H1 (cell line): ENCODE results near the gene SLC15A1. TPM values are rescaled to one million over a fixed set of nuclear protein-coding genes. Genes with fewer than 3 reads are reported as not detected.

Source experiments
- POLR2A ChIP-seq, 2 experiments: IDR thresholded peaks; 1 replicate in 1 of 2; 2 replicates in 1 of 2; pipeline ENCODE4 v1.6.1; 2011; ENCODE audit warnings: low read depth in 2 of 2, low read length in 2 of 2, mild to moderate bottlenecking in 2 of 2; ENCODE audit errors: control extremely low read depth in 1 of 2
- SAP30 ChIP-seq: fragments of 300-600 bp; sonication (generic); IDR thresholded peaks from 2 replicates; pipeline ENCODE4 v1.7.1; 2012; ENCODE audit warnings: low read length, moderate library complexity, mild to moderate bottlenecking, inconsistent platforms; ENCODE audit not compliant: insufficient read depth, insufficient replicate concordance
- SIN3A ChIP-seq, 2 experiments: IDR thresholded peaks in 1 of 2; conservative IDR thresholded peaks in 1 of 2; 2 replicates each; pipeline ENCODE4 v1.6.1; 2011 to 2012; ENCODE audit warnings: low read length in 2 of 2, improper control_type of control experiment in 1 of 2, low read depth in 1 of 2, mild to moderate bottlenecking in 1 of 2
- polyA plus RNA-seq, 7 experiments: library from polyadenylated mRNA; depleted of rRNA in 3 of 7; stranded (reverse) in 5 of 7; unstranded in 2 of 7; fragments of >200 nt in 5 of 7; fragments of 200-250 nt in 2 of 7; gene quantifications; 1 replicate in 5 of 7; 2 replicates in 1 of 7; 4 replicates in 1 of 7; pipeline versions ENCODE4 v1.2.1 to v1.2.3, GENCODE V29; 2011 to 2013; ENCODE audit warnings: missing spikeins in 2 of 7, mixed read lengths in 2 of 7
- total RNA-seq: library from RNA; stranded (reverse); fragmentation: NEBNext Ultra II Directional; extraction: Animal tissue kit (Norgen Biotek cat#: 25700); gene quantifications from 2 replicates; pipeline ENCODE4 v1.2.1, GENCODE V29; 2021

The SLC15A1 gene
- total and polyA plus RNA-seq, 2 of the 8 experiments (the other 6 are each of a cell fraction or from before 2014, with no cell fraction given), result 1.3 to 2.4 TPM

- no peak for TF ChIP-seq SIN3A (conservative IDR thresholded peaks at IDR 0.05 in 1 of 2, IDR thresholded peaks at IDR 0.05 in 1 of 2; ENCODE audit: low read depth in 1 of 2, low read length in 2 of 2)
- TF ChIP-seq SAP30, result no peak
- TF ChIP-seq POLR2A (IDR thresholded peaks at IDR 0.05; ENCODE audit: control extremely low read depth in 1 of 2, low read depth in 2 of 2, low read length in 2 of 2), result no peak
These were observed 12.3 kb downstream of the SLC15A1 start (continued) for GRCh38 chr13:98740131-98740530.
